Measurements from ENCODE around the gene PGPEP1.
"Not testable (repeated sequence)": the region's sequence is repeated elsewhere in the genome, so short reads cannot be mapped to it uniquely, and the experiment has no call there.

PGPEP1 gene

DNA sequence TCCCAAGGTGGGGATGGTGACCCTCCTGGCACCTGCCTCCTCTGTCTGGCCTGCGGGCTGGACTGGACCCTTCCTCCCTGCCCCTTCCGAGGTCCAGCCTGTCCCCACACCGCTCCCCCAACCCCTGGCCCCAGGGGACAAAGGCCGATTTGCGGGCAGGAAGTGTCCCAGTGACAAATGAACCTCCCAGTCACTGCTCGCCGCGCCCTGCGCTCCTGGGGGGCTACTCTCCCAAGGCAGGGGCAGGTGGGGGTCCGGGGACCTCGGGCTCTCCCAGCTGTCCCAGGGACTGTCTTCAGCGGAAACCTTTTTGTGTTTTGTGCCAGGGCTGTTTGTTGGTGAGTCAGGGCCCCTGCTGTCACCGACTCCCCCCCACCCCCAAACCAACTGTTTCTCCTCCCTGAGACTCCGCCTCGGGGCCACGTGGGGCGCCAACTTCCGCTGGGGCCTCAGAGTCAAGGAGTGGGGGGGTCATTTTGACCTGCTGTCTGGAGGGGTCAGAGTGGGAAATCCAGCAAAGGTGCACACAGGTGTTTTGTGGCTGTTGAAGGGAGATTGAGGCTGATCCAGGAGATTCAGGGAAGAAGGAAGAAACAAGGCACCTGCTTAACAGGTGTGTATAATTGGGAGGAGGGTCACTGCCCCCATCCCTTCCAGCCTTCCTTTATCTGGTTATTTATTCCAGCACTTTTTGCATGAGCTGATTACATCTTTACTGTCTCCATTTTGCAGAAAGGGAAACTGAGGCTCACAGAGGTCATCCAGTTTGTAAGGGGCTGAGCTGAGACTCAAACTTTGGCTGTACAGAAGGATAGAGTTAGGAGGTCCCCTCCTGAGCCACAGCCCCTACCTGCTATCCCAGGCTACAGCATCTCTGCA is 831 bp downstream of the PGPEP1 start:
- Histone ChIP-seq H3K27ac (ENCODE audit: low read length) (no peak overlapping the region), H3K9ac (ENCODE audit: low read depth, low read length) (peak overlapping the region; percentile 65; the same call in 1 of the 2 replicates), H3K36me3 (ENCODE audit: insufficient read depth, low read depth, low read length) (no peaks in the 10 kb centered on the region; the same call in 1 of the 2 replicates), H3K4me1 (ENCODE audit: insufficient read depth, low read length) (peaks cover 4% of the 10 kb centered on the region), H3K9me3 (ENCODE audit: insufficient read depth, low read depth, low read length) (no peaks in the 10 kb centered on the region), H3K27me3 (ENCODE audit: insufficient read depth, low read length) (no peaks in the 10 kb centered on the region), H3K4me3 (ENCODE audit: low read length) (peak overlapping the region; percentile 80)

DNA sequence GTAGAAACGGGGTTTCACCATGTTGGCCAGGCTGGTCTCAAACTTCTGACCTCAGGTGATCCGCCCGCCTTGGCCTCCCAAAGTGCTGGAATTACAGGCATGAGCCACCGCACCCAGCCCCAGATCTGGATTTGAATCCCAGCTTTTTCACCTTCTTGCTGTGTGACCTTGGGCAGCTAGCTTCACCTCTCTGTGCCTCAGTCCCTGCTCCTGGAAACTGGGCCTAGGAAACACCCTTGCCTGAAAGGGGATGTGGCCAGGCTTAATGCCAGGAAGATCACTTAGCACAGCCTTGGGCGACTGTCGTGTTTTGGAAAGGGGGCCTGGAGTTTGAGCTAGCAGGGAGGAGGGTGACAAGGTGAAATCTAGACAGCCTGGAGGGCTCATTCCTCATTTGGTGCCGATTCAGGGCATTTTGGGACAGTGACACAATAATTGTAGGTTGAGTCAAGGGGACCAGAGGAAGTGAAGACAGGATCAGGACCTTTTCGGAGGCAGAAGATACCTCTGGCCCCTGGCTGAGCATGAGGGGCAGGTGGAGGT is 1.8 kb downstream of the PGPEP1 start:
- H3K4me3 ChIP-seq (ENCODE audit: low read length): no peak overlapping the region
- H3K9me3 ChIP-seq (ENCODE audit: insufficient read depth, low read depth, low read length): no peaks in the 10 kb centered on the region
- H3K4me1 ChIP-seq (ENCODE audit: insufficient read depth, low read length): peaks cover 4% of the 10 kb centered on the region
- H3K27me3 ChIP-seq (ENCODE audit: insufficient read depth, low read length): no peaks in the 10 kb centered on the region
- H3K9ac ChIP-seq (ENCODE audit: low read depth, low read length): no peak overlapping the region
- no peaks in the 10 kb centered on the region; the same call in 1 of the 2 replicates for H3K36me3 ChIP-seq (ENCODE audit: insufficient read depth, low read depth, low read length)
- no peak overlapping the region for H3K27ac ChIP-seq (ENCODE audit: low read length)

DNA sequence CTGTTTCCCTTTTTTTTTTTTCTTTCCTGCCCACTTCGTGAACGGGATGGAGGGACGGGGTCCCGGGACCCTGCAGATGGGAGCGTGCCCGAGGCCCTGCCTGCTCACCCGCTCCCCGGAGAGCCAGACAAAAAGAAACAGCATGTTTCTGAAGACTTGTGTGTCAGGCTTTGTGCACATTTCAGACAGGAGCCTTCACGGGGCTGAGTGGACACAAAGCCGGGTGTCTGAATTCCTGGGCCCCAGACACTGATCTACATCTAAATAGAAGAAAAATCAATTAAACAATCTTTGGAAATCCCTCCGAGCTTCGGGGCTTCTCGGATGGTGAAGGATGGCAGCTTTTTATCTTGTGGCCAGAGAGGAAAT is 4.2 kb downstream of the PGPEP1 start:
- Histone ChIP-seq H3K4me1 (ENCODE audit: insufficient read depth, low read length) (peaks cover 4% of the 10 kb centered on the region), H3K9me3 (ENCODE audit: insufficient read depth, low read depth, low read length) (no peaks in the 10 kb centered on the region), H3K36me3 (ENCODE audit: insufficient read depth, low read depth, low read length) (no peaks in the 10 kb centered on the region; the same call in 1 of the 2 replicates), H3K27me3 (ENCODE audit: insufficient read depth, low read length) (no peaks in the 10 kb centered on the region), H3K4me3 (ENCODE audit: low read length) (no peak overlapping the region), H3K27ac (ENCODE audit: low read length) (no peak overlapping the region), H3K9ac (ENCODE audit: low read depth, low read length) (peak overlapping the region; percentile 13; the same call in 1 of the 2 replicates)

DNA sequence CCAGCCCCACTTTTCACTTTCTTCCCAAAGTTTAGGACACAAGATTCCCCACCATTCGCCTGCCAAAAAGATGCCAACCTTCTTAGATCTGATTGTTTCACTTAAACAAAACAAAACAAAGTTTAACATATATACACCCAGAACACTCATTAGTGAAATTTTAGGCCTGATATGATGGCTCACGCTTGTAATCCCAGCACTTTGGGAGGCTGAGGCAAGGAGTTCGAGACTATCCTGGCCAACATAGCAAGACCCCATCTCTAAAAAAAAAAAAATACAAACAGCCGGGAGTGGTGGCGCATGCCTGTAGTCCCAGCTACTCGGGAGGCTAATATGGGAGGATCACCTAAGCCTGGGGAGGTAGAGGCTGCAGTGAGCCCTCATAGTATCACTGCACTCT is 4.9 kb downstream of the PGPEP1 start:
- Histone ChIP-seq H3K9me3 (ENCODE audit: insufficient read depth, low read depth, low read length) (no peaks in the 10 kb centered on the region), H3K9ac (ENCODE audit: low read depth, low read length) (no peak overlapping the region), H3K27ac (ENCODE audit: low read length) (no peak overlapping the region), H3K4me1 (ENCODE audit: insufficient read depth, low read length) (peaks cover 4% of the 10 kb centered on the region), H3K27me3 (ENCODE audit: insufficient read depth, low read length) (no peaks in the 10 kb centered on the region), H3K4me3 (ENCODE audit: low read length) (no peak overlapping the region), H3K36me3 (ENCODE audit: insufficient read depth, low read depth, low read length) (no peaks in the 10 kb centered on the region; the same call in 1 of the 2 replicates)

DNA sequence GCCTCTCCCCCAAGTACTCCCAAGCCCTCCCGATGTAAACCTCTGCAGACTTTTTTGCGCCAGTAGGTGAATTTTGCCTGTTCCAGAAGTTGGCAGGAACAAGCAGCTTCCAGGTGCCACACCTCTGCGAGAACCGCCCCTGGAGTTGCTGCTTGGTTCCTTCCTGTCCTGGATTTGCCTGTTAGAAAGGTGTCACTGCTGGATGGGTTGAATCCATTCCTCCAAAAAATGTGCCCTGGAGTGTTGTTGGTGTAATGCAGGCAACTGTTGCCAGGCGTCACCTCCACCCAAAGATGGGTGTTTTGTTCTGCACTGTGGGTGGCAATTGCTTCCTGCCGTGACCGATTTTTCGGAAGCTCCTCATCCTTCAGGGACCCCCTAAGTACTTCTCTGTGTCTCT is 5.7 kb downstream of the PGPEP1 start:
- H3K36me3 ChIP-seq (ENCODE audit: insufficient read depth, low read depth, low read length): no peaks in the 10 kb centered on the region; the same call in 1 of the 2 replicates
- H3K9me3 ChIP-seq (ENCODE audit: insufficient read depth, low read depth, low read length): no peaks in the 10 kb centered on the region
- H3K9ac ChIP-seq (ENCODE audit: low read depth, low read length): no peak overlapping the region
- H3K4me1 ChIP-seq (ENCODE audit: insufficient read depth, low read length): peaks cover 4% of the 10 kb centered on the region
- no peaks in the 10 kb centered on the region for H3K27me3 ChIP-seq (ENCODE audit: insufficient read depth, low read length)
- H3K4me3 ChIP-seq (ENCODE audit: low read length): no peak overlapping the region
- H3K27ac ChIP-seq (ENCODE audit: low read length): no peak overlapping the region

DNA sequence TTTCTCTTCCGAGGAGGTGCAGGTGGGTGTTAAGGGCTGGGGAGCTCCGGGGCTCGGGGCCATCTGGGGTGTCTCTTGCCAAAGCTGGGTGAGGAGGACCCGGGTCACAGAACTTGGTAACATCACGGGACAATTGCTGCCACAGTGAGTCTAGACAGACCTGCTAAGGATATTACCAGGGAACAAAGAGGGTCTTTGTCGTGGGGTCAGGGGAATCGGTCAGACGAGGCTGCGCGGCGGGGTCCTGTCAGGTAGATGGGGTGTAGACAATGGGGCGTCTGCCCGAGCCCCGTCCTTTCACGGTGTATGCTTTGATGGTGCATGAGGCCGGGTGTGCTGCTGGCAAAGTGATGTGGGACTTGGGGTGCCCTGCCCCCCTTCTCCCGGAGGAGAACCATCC is 7.8 kb downstream of the PGPEP1 start:
- Histone ChIP-seq H3K9ac (ENCODE audit: low read depth, low read length) (no peak overlapping the region), H3K27ac (ENCODE audit: low read length) (no peak overlapping the region), H3K9me3 (ENCODE audit: insufficient read depth, low read depth, low read length) (no peaks in the 10 kb centered on the region), H3K36me3 (ENCODE audit: insufficient read depth, low read depth, low read length) (no peaks in the 10 kb centered on the region; the same call in 1 of the 2 replicates), H3K4me1 (ENCODE audit: insufficient read depth, low read length) (no peaks in the 10 kb centered on the region), H3K4me3 (ENCODE audit: low read length) (no peak overlapping the region), H3K27me3 (ENCODE audit: insufficient read depth, low read length) (no peaks in the 10 kb centered on the region)

DNA sequence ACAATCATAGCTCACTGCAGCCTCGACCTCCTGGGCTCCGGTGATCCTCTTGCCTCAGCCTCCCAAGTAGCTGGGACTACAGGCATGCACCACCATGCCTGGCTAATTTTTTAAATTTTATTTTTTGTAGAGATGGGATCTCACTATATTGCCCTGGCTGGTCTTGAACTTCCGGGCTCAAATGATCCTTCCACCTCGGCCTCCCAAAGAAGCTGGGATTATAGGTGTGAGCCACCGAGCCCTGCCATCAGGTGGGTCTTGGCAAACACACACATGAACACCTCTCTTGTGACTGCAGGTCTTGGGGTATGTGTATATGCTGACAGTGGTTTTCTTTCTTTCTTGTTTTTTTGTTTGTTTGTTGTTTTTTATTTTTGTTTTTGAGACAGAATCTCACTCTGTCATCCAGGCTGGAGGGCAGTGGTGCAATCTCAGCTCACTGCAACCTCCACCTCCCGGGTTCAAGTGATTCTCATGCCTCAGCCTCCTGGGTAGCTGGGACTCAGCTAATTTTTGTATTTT is 8.5 kb downstream of the PGPEP1 start:
- H3K9me3 ChIP-seq (ENCODE audit: insufficient read depth, low read depth, low read length); H3K36me3 ChIP-seq (ENCODE audit: insufficient read depth, low read depth, low read length); H3K27me3 ChIP-seq (ENCODE audit: insufficient read depth, low read length); H3K4me3 ChIP-seq (ENCODE audit: low read length); H3K27ac ChIP-seq (ENCODE audit: low read length); H3K9ac ChIP-seq (ENCODE audit: low read depth, low read length); H3K4me1 ChIP-seq (ENCODE audit: insufficient read depth, low read length): not testable (repeated sequence)

DNA sequence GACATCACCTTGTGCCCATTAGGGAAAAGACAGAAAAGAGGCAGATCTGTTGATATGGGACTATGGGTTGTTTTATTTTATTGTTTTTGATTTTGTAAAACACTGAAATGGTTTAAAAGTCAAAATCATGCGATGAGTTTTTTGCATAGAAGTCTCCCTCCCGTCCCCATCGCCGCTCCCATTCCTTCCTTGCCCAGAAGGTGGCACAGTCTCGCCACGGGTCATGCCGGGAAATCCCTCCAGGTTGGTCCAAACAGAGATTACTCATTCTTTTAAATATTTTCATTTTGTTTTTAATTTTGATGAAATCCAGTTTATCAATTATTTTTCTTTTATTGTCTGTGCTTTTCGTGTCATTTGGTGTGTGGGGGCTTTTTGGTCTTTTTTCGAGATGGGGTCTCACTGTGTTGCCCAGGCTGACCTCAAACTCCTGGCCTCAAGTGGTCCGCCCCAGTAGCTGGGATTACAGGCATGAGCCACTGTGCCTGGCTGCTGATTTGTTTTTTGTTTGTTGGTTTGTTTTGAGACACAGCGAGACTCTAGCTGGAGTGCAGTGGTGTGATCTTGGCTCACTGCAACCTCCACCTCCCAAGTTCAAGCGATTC is 9.2 kb downstream of the PGPEP1 start:
- Histone ChIP-seq H3K9ac (ENCODE audit: low read depth, low read length) (no peak overlapping the region), H3K4me1 (ENCODE audit: insufficient read depth, low read length) (no peaks in the 10 kb centered on the region), H3K27ac (ENCODE audit: low read length) (no peak overlapping the region), H3K27me3 (ENCODE audit: insufficient read depth, low read length) (no peaks in the 10 kb centered on the region), H3K4me3 (ENCODE audit: low read length) (no peak overlapping the region), H3K36me3 (ENCODE audit: insufficient read depth, low read depth, low read length) (no peaks in the 10 kb centered on the region), H3K9me3 (ENCODE audit: insufficient read depth, low read depth, low read length) (no peaks in the 10 kb centered on the region)

DNA sequence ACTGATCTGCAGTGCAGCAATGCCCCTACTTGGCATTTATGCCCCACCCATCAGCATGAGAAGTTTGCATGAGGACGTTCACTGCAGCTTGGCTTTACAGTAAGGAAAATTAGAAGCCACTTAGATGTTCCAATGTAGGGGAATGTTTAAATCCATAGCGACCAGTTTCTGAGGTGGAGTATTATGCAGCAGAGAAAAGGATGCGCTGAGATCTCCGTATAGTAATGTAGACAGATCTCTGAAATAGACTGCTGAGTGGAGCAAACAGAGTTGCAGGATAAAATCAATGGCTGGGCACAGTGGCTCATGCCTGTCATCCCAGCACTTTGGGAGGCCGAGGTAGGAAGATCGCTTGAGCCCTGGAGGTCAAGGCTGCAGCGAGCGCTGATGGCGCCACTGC is 10.1 kb downstream of the PGPEP1 start:
- Histone ChIP-seq H3K4me1 (ENCODE audit: insufficient read depth, low read length) (no peaks in the 10 kb centered on the region), H3K36me3 (ENCODE audit: insufficient read depth, low read depth, low read length) (no peaks in the 10 kb centered on the region), H3K4me3 (ENCODE audit: low read length) (no peak overlapping the region), H3K9ac (ENCODE audit: low read depth, low read length) (no peak overlapping the region), H3K27ac (ENCODE audit: low read length) (no peak overlapping the region), H3K9me3 (ENCODE audit: insufficient read depth, low read depth, low read length) (no peaks in the 10 kb centered on the region), H3K27me3 (ENCODE audit: insufficient read depth, low read length) (no peaks in the 10 kb centered on the region)

DNA sequence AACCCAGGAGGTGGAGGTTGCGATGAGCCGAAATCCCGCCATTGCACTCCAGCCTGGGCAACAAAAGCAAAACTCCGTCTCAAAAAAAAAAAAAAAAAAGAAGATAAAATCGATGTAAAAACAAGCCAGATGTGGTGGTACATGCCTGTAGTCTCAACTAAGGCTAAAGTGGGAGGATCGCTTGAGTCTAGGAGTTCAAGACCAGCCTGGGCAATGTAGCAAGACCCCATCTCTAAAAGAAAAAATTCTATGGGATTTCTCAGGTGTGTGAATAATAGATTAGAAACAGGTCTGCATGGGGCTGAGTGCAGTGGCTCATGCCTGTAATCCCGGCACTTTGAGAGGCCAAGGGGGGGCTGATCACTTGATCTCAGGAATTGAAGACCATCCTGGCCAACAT is 11.1 kb downstream of the PGPEP1 start:
- Histone ChIP-seq H3K4me3 (ENCODE audit: low read length) (no peak overlapping the region), H3K27me3 (ENCODE audit: insufficient read depth, low read length) (no peaks in the 10 kb centered on the region), H3K27ac (ENCODE audit: low read length) (no peak overlapping the region), H3K4me1 (ENCODE audit: insufficient read depth, low read length) (no peaks in the 10 kb centered on the region), H3K9ac (ENCODE audit: low read depth, low read length) (no peak overlapping the region), H3K36me3 (ENCODE audit: insufficient read depth, low read depth, low read length) (no peaks in the 10 kb centered on the region), H3K9me3 (ENCODE audit: insufficient read depth, low read depth, low read length) (no peaks in the 10 kb centered on the region)

DNA sequence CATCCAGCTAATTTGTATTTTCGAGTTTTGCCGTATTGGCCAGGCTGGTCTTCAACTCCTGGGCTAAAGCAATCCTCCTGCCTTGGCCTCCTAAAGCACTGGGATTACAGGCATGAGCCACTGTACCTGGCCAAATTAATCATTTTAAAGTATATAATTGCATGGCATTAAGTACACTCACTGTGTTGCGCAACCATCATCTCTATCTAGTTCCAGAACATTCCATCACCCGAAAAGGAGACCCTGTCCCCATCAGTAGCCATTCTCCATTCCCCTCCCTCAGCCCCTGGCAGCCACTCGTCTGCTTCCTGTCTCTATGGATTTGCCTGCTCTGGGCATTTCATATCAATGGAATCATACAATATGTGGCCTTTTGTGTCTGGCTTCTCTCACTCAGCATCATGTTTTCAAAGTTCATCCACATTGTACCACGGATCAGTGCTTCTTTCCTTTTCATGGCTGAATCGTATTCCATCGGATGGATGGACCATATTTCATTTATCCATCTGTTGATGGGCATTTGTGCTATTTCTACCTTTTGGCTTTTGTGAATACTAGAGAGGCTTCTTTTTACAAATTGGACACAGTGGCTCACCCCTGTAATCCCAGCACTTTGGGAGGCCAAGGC is 13.1 kb downstream of the PGPEP1 start:
- Histone ChIP-seq H3K4me1 (ENCODE audit: insufficient read depth, low read length) (no peaks in the 10 kb centered on the region), H3K27me3 (ENCODE audit: insufficient read depth, low read length) (no peaks in the 10 kb centered on the region), H3K4me3 (ENCODE audit: low read length) (no peak overlapping the region), H3K9ac (ENCODE audit: low read depth, low read length) (no peak overlapping the region), H3K27ac (ENCODE audit: low read length) (no peak overlapping the region), H3K9me3 (ENCODE audit: insufficient read depth, low read depth, low read length) (peaks cover 4% of the 10 kb centered on the region; the same call in 1 of the 2 replicates), H3K36me3 (ENCODE audit: insufficient read depth, low read depth, low read length) (peaks cover 12% of the 10 kb centered on the region; the same call in 1 of the 2 replicates)

Data from iPS-20b (cell line).